GM21360 (cell line): ENCODE data around the gene PIGT.
A peak's percentile ranks its signal among the peaks of the same experiment; 100 is the strongest.

Experiments used
- ATAC-seq: cut with Tn5 transposase; IDR thresholded peaks from one replicate; pipeline ENCODE4 v1.9.1; 2021; ENCODE audit warnings: mild to moderate bottlenecking, moderate library complexity; ENCODE audit not compliant: unreplicated experiment

PIGT gene

DNA sequence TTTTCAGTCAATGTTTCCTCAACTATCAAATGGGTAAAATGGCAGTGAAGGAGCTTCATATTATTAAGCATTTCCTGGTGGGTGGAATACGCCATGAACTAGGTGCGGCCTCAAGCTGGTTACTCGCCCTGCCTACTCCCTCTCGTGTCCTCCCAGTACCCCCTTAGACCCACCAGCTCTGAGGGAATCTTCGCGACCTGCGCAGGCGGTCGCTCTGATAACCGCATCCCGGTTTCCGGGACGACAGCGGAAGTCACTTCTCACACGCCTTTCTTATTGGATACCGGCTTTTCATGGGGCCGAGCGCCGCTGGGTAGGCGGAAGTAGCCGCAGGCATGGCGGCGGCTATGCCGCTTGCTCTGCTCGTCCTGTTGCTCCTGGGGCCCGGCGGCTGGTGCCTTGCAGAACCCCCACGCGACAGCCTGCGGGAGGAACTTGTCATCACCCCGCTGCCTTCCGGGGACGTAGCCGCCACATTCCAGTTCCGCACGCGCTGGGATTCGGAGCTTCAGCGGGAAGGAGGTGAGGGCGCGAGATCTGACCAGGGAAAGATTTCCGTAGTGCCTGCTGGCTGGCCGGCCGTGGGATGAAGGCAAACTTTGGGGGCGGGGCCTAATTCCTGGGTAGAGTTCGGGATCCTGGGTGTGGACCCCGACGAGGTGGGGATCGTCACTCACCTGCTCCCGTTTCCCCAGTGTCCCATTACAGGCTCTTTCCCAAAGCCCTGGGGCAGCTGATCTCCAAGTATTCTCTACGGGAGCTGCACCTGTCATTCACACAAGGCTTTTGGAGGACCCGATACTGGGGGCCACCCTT, at the start of gene PIGT:
Gene PIGT (plus strand): TSS at position 320 of the 816 bp plus-strand sequence. CDS start 16 bp downstream, at position 336.
- peak; percentile 65 for ATAC-seq

DNA sequence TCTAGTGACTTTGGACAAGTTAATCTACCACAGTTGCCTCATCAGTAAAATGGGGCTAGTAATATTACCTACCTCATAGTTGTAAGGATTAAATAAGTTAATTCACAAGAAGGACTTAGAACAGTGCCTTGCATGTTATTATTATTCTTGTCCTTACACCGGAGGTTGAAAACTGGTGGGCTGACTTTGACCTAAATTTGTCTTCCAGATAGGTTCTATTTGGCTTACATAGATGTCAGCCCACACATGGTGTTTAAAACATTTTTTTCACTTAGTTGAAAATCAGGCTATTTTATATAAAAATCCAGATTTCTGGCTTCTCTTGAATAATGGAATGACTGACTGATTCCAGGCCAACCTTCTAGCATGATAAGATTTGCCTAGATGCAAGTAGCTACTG, 49.7 kb upstream of the PIGT start:
- ATAC-seq = no peak

DNA sequence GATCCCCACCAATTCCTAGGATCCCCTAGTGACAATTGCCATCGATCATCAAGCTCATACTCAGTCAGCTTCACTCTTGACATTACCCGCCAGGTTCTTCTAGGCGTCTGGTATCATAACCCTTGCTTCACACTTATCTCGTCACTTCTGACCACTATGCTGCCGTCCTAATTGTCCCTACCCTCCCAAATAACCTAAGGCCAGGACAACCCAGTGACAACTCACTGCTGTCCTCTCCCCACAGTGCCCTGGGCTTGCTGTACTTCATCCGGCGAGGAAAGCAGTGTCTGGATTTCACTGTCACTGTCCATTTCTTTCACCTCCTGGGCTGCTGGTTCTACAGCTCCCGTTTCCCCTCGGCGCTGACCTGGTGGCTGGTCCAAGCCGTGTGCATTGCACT, 49.3 kb upstream of the PIGT start:
- ATAC-seq = no peak

DNA sequence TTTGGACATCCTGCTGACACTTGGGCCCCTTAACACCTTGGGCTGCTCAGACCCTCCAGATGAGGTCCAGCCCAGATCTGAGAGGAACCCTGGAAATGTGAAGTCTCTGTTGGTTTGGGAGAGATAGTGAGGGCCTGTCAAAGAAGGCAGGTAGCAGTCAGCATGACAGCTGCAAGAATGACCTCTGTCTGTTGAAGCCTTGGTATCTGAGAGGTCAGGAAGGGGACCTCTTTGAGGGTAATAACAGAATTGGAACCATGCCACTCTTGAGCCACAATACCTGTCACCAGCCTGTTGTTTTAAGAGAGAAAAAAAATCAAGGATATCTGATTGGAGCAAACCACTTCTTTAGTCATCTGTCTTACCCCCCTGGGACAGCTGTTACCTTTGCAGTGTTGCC, 48.8 kb upstream of the PIGT start:
- ATAC-seq = no peak

DNA sequence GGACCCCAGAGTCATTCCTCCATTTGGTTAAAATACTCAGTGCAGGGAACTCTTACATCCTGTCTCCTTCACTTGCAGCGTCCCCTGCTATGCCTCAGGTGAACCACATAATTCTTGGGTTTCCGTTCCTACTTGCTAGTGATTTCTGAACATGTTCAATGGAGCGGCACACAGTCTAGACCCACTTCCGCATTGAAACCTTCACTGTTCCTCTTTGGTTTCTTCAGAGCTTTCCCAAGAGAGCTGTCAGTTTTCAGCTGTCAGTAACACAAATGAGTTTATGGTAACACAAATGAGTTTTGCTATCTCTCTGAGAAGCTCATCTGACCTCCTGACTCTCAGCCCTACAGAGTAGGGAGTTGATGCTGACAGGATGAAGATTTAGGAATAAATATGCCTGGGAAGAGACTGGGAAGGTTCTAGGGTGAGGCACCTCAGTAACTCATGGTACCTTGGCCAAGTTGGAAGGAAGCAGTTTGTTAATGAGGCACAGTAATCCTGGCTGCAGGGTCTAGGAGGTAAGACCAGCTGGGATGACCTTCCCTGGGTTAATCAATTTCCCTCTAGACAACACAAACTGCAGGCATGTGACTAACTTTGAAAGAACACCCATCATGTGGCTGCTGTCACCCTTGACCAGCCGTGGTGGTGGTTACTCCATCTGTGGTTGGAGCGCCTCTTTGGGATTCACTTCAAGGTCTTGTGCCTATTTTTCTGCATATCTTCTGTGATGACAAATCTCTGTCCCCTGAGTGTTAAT, 47.5 kb upstream of the PIGT start:
- peak; percentile 77 for ATAC-seq

DNA sequence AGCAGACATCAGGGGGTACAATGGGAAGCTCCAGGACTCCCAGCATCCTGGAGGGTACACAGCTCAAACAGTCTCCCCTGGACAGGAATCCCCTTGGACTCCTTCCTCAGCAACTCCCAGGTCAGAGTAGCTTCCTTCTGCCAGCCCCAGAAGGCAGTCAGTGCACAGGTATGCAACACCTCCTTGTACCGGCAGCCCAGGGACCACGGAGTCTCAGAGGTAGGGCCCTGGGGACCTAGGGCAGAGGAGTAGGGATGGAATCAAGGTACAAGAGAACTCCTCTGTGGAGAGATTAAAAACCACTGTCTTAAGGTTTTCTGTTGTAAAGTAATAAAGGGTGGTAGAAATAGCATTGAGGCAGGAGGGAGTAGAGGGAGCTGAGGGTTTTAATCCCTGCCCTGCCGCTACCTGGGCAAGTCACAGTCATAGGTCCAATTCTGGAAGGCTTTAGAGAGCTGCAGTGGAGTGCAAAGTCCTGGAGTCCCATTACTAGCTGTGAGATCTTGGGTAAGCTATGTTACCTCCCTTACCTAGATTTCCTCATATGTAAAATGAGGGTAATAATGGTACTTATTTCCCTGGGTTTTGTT, 45.3 kb upstream of the PIGT start:
- ATAC-seq = no peak

DNA sequence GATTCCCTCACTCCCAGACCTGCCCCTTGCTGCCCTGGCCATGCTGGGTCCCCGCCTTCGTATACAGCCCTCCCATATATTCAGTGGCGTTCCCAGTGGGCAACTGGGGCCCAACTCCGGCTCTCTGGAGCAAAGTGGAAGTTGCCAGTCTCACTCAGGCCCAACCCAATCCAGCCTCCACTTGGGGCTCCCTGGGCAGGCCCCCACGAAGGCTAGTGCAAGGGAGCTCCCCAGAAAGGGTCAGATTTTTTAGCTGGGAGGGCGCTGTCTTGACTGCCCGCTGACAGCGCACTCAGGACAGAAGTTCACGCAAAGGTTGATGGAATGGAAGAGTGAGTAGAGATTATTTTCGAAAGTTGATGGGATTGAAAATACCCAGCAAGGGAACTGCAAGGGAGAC, 43.7 kb upstream of the PIGT start:
- ATAC-seq = no peak

DNA sequence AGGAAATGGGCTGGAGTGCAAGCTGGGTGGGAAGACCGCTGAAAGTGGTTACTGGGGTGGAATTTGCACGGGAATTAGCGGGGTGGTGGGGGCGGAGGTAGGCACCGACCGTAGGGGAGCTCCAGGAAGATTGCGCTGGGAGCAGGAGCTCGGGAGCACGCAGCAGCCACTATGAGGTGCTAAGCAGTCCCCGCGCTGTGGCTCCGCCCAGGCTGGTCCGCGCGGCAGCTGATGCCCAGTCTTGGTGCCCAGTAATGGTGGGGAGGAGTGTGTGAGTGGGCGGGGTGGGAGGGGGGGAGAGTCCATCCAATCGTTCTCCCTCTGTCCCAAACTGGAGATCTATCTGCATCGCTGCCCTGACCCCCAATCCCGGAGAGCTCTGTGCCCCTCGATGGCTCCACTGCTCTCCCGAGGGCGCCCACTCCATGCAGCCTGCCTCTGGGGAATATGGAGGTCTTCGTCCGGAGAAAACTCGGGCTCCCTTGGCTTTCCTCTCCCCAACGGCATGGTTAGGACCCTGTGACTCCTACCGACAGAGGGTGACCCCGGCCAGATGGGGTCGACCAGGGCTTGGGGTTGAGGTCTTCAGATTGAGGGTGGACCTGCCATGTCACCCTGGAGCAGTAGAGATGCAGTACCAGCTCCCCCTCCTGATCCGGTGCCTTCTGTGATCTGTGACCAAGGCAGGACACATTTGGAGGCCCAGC, 43.1 kb upstream of the PIGT start:
- no peak for ATAC-seq

DNA sequence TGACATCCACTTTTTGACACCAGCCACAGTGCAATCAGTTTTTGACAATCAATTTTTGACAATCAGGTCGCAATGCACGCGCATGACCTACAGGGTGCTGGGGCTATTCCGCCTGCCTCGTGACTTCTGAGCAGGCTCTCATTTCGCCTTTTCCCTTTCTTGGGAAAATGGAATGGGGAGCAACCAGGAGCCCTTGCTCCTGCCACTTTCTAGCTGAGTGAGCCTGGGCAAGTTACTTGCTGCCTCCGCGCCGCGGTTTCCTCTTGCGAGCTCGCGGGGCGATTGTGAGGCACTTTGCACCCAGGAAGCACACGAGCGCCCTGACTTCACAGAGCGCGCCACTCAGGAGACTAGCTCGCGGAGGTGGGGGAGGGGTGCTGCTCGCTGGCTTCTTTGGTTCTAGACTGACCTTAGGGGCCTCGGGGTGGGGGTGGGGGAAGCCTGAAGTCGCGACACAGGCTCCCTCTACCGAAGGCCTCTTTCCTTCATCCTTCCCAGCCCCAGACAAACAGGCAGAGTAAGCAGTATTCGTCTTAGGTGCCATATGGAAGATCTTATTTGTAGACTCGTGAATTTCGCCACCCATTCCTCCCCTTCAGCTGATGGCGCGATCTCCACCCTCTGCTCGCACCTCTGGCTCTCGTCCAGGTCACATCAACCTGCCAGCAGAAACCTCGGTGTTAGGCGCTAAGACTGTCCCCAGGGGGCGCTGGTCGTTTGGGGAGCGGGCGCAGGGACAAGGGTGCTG, 42.4 kb upstream of the PIGT start:
- peak; percentile 65 for ATAC-seq

DNA sequence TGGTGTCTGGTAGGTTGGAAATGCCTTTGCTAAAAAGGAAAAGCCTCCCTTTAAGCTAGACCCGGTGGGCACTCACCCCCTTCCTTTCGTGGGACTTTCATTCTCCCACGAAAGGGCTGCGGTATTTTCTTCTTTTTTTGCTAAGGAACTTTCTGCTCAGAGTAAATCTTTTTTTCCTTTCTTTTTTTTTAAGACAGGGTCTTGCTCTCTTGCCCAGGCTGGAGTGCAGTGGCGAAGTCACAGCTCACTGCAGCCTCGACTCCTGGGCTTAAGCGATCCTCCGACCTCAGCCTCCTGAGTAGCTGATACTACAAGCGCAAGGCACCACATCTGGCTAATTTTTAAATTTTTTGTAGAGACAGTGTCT, 41.9 kb upstream of the PIGT start:
- ATAC-seq = no peak

DNA sequence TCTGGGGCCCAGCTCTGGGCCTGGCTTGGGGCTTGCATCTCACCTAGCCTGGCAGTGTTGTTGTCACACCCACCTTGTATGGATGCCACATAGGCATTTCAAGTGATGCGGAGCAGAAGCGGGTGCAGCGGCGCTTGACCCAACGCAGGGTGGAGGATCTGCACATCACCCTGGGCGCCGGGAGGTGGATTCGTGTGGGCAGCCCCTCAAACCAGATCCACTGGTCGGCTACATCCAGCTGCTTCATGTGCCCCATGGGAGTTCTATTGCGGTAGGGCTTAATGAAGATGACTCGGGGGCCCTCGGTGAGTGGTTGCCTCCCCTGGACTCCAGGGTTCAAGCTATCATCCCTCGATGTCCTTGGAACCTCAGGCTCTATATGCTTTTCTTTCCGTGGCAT, 41.0 kb upstream of the PIGT start:
- no peak for ATAC-seq

DNA sequence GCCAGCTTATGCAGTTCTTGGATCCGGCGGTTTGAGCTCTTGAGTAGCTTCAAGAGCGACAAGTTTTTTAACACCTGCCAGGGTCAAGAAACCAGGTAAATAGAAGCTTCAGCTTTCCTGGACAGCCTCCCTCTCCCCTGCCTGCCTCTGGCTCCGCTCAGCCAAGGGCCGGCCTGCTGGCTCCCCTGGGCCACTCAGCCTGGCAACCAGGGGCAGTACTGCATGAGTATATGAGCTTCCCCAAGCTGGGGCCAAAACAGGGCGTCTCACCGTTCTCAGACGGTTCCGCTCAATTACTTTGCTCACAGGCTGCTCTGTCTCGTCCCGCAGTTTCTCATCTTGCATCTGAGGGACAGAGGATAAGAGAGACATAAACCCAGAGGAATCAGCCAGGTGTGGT, 38.7 kb upstream of the PIGT start:
- no peak for ATAC-seq

DNA sequence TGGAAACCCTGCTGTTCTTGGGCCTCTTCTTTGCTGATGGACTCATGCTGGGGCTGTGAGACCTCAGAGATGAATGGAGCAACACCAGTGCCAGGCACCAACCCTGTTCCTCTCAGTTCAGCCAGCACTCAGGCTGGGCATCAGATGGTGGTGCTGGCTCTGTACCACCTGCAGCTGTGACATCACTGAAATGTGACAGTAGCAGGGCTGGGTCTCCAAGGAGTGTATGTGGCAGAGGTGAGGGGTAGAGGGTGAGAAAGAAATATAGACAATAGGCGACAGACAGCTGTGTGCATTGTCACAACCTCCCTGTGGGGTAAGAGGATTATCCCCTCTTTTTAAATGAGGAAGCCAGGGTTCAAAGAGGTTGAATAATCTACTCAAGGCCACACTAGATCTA, 37.8 kb upstream of the PIGT start, which contains the start of gene TP53TG5:
Gene TP53TG5 (minus strand): TSS at position 135 of the 400 bp plus-strand sequence. CDS start 89 bp downstream, at position 46.
- no peak for ATAC-seq

DNA sequence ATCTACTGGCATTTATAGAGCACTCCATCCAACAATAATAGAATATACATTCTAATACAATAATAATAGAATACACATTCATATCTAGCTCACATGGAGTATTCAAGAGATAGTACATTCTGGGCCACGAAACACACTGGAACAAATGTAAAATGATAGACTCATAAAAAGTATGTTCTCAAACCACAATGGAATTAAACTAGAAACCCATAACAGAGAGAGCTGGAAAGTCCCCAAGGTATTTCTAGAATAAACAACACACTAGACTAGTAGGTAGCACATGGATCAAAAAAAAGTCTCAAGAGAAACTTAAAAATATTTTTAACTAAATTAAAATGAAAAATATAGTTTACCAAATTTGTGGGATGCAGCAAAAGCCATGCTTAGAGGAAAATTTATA, 28.7 kb upstream of the PIGT start:
- no peak for ATAC-seq

DNA sequence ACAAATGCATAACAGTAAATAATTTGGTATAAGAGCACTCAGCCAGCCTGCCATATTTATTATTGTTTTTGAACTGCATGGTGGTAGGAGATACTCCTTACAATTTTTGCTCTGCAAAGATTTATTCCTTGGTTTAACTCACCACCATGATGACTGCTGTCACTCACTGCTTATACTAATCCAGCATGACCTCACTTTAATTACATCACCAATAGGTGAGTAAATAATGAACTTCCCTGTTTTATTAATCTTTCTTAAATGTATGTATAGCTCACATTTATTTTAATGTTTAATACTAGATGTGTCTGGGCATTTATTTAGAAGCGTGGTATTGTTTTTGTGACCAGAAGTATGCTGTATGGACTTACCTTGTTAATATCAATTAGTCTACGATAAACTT, 25.0 kb upstream of the PIGT start:
- no peak for ATAC-seq

DNA sequence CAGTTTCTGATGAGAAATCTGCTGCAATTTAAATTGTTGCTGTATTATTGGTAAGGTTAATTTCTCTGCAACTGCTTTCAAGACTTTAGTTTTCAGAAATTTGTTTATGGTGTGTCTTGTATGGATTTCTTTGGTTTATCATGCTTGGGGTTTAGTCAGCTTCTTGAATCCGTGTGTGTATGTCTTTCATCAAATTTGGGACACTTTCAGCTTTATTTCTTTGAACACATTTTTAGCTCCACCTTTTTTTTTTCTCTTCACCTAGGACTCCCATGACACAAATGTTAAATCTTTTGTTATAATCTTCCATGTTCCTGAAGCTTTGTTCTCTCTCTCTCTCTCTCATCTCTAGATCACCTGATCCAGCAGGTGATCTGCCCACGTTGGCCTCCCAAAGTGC, 24.4 kb upstream of the PIGT start:
- ATAC-seq = no peak

DNA sequence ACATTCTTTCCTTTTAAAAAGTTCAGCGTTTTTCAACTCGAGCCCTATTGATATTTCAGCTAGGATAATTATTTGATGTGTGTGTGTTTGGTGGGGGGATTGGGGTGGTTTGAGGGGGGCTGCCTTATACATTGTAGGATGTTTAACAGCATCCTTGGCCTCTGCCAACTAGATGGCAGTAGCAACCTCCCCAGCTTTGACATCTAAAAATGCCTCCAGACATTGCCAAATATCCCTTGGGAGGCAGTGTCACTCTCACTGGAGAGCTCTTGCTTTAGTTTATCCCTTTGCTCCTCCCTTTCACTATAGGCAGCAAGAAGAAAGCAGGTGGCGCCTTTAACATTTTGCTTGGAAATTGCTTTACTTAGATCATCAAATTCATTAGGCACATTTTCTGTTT, 23.2 kb upstream of the PIGT start:
- ATAC-seq = no peak

DNA sequence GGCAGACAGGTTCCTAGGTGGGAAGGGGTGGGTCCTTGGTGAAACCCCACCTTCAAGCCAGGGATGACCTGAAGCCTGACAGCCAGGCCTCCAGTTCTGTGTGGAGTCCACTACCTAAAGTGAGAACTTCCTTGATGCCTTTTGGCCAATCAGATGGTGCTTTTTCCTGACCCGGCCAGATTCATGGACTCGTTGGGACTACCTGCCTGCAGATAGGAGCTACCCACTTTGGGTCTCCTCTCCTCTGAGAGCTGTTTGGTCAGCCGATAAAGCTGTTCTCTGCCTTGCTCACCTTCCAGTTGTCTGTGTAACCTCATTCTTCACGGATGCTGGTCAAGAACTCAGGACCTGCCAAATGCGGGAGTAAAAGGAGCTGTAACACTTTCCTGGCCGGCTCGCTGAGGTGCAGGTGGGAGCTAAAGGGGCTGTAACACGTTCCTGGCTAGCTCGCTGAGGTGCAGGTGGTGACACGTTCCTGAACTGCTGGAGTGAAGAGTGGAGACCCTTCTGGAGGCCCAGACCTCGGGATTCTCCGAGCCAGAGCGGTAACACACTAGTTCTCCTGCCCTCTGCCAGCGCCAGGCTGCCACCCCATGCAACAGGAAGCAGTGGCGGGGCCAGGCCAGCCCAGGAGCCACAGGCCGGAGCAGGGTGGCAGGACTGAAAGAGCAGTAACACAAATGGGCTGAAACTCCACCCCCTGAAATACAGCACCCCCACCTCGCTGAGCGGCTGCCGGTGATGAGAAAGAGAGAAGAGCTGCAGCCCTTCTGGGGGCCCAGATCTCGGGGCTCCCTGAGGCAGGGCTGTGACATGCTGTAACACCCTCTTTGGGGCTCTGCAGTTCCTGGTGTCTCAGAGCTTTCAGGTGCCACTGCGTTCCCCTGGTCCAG, 21.5 kb upstream of the PIGT start:
- no peak for ATAC-seq

DNA sequence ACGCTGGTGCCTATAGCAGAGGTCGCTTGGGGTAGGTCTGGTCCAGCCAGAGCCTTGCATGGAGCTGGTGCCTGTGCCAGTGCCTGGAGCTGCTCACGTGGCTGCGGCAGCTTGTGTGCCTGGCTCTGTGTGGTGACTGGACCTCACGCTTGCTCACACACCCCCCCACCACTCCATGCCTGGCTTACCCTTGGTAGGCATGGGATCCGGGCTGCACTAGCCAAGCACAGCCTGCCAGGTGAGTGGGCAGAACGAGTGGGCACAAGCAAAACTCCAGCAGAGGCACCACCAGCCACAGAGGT, 20.9 kb upstream of the PIGT start:
- ATAC-seq = no peak

DNA sequence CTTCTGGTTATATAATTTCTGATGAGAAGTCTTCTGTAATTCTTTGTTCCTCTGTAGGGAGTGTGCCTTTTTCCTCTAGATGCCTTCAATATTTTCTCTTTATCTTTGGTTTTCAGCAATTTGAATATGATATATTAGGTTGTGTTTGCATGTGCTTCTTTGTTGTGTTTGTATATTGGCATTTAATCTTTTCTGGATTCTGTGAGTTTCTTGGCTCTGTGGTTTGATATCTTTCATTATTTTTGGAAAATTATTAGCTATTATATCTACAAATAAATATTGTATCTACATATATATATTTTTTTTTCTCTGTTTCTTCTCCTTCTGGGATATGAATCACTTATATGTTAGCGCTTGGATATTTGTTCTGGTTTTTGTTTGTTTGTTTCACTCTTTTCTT, 16.9 kb upstream of the PIGT start:
- ATAC-seq = no peak
